ENCODE data around the gene JAML.

Gene JAML

GRCh38 chr11:118221419-118221818 lies 3.4 kb downstream of the JAML start:
- no peak for TF ChIP-seq POLR2AphosphoS5 (IDR thresholded peaks at IDR 0.05; ENCODE audit: low read depth, low read length)
- TF ChIP-seq, protein P1, sequence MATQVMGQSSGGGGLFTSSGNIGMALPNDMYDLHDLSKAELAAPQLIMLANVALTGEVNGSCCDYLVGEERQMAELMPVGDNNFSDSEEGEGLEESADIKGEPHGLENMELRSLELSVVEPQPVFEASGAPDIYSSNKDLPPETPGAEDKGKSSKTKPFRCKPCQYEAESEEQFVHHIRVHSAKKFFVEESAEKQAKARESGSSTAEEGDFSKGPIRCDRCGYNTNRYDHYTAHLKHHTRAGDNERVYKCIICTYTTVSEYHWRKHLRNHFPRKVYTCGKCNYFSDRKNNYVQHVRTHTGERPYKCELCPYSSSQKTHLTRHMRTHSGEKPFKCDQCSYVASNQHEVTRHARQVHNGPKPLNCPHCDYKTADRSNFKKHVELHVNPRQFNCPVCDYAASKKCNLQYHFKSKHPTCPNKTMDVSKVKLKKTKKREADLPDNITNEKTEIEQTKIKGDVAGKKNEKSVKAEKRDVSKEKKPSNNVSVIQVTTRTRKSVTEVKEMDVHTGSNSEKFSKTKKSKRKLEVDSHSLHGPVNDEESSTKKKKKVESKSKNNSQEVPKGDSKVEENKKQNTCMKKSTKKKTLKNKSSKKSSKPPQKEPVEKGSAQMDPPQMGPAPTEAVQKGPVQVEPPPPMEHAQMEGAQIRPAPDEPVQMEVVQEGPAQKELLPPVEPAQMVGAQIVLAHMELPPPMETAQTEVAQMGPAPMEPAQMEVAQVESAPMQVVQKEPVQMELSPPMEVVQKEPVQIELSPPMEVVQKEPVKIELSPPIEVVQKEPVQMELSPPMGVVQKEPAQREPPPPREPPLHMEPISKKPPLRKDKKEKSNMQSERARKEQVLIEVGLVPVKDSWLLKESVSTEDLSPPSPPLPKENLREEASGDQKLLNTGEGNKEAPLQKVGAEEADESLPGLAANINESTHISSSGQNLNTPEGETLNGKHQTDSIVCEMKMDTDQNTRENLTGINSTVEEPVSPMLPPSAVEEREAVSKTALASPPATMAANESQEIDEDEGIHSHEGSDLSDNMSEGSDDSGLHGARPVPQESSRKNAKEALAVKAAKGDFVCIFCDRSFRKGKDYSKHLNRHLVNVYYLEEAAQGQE (IDR thresholded peaks at IDR 0.05; ENCODE audit: insufficient read depth in 1 of 2, low read depth in 2 of 2, low read length in 2 of 2), result no peak
- no peak for TF ChIP-seq FOXP2 (optimal IDR thresholded peaks at IDR 0.05; ENCODE audit: borderline replicate concordance, extremely low read depth, extremely low read length, insufficient read depth)
- no peak for TF ChIP-seq TAF1 (IDR thresholded peaks at IDR 0.05; ENCODE audit: borderline replicate concordance, insufficient read depth, low read length)
- no peak for TF ChIP-seq SIN3A (IDR thresholded peaks at IDR 0.05; ENCODE audit: borderline replicate concordance, insufficient read depth, low read length)

- TF ChIP-seq FOXP2 (optimal IDR thresholded peaks at IDR 0.05; ENCODE audit: borderline replicate concordance, extremely low read depth, extremely low read length, insufficient read depth) (no peak), SIN3A (IDR thresholded peaks at IDR 0.05; ENCODE audit: borderline replicate concordance, insufficient read depth, low read length) (no peak), TAF1 (IDR thresholded peaks at IDR 0.05; ENCODE audit: borderline replicate concordance, insufficient read depth, low read length) (no peak)
These were observed 5.1 kb downstream of the JAML start for GRCh38 chr11:118219732-118220131.

- TF ChIP-seq SIN3A (IDR thresholded peaks at IDR 0.05; ENCODE audit: borderline replicate concordance, insufficient read depth, low read length), result no peak
- TF ChIP-seq FOXP2 (optimal IDR thresholded peaks at IDR 0.05; ENCODE audit: borderline replicate concordance, extremely low read depth, extremely low read length, insufficient read depth), result no peak
- TF ChIP-seq TAF1 (IDR thresholded peaks at IDR 0.05; ENCODE audit: borderline replicate concordance, insufficient read depth, low read length), result no peak
- no peak for TF ChIP-seq POLR2AphosphoS5 (IDR thresholded peaks at IDR 0.05; ENCODE audit: low read depth, low read length)
- TF ChIP-seq, protein P1 (IDR thresholded peaks at IDR 0.05; ENCODE audit: insufficient read depth in 1 of 2, low read depth in 2 of 2, low read length in 2 of 2), result no peak
These were observed 5.6 kb downstream of the JAML start for GRCh38 chr11:118219244-118219643.

- TF ChIP-seq TAF1 (IDR thresholded peaks at IDR 0.05; ENCODE audit: borderline replicate concordance, insufficient read depth, low read length) (no peak), FOXP2 (optimal IDR thresholded peaks at IDR 0.05; ENCODE audit: borderline replicate concordance, extremely low read depth, extremely low read length, insufficient read depth) (no peak), SIN3A (IDR thresholded peaks at IDR 0.05; ENCODE audit: borderline replicate concordance, insufficient read depth, low read length) (no peak), POLR2AphosphoS5 (IDR thresholded peaks at IDR 0.05; ENCODE audit: low read depth, low read length) (no peak)
- TF ChIP-seq, protein P1 (IDR thresholded peaks at IDR 0.05; ENCODE audit: insufficient read depth in 1 of 2, low read depth in 2 of 2, low read length in 2 of 2), result no peak
These were observed 7.2 kb downstream of the JAML start for GRCh38 chr11:118217575-118217974.

DNA sequence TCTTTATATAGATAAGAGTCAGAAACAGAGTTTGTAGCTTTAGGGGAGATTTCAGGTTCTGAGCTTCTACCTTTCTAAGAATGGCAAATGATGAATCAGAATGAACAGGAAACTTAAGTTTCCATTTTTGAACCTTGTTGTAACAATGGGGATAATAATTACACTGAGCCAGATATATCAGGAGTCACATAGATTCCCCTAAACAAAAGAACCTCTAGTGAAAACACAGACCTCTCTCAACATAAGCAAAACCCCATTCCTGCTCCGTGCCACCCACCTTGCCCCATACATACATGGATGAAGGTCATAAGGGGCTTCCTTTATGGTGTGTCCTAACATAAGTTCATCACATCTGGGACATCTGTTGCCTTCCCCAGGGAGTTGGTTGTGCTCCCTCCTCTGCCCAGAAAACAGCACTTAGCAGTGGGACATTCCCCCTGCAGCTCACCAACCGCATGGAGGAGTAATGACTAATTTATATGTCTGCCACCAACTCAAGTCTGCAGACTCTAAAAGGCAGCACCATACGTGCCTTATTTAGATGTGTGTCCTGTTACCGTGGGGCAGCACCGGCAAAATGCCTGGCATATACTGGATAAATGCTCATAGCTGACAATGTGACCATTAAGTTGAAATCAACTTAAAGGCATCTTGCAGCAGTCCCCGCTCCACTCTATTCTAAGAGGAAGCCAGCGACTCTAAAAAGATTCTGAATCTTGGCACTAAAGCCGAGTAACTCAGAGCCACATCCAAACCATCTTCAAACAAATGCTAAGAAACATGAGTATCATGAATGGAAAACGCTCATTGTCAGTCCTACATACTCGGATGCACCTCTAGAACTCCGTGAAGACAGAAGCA lies 8.0 kb downstream of the JAML start:
- TF ChIP-seq FOXP2 (optimal IDR thresholded peaks at IDR 0.05; ENCODE audit: borderline replicate concordance, extremely low read depth, extremely low read length, insufficient read depth) (no peak), SIN3A (IDR thresholded peaks at IDR 0.05; ENCODE audit: borderline replicate concordance, insufficient read depth, low read length) (no peak), TAF1 (IDR thresholded peaks at IDR 0.05; ENCODE audit: borderline replicate concordance, insufficient read depth, low read length) (no peak), POLR2AphosphoS5 (IDR thresholded peaks at IDR 0.05; ENCODE audit: low read depth, low read length) (no peak)
- TF ChIP-seq, protein P1 (IDR thresholded peaks at IDR 0.05; ENCODE audit: insufficient read depth in 1 of 2, low read depth in 2 of 2, low read length in 2 of 2), result no peak
